Measurements from ENCODE around the gene ACSF3. TPM values are rescaled to one million over a fixed set of nuclear protein-coding genes. Genes with fewer than 3 reads are reported as not detected.

The ACSF3 gene
- total RNA-seq, 1 experiment from 2014 or later, result 10.8 TPM

DNA sequence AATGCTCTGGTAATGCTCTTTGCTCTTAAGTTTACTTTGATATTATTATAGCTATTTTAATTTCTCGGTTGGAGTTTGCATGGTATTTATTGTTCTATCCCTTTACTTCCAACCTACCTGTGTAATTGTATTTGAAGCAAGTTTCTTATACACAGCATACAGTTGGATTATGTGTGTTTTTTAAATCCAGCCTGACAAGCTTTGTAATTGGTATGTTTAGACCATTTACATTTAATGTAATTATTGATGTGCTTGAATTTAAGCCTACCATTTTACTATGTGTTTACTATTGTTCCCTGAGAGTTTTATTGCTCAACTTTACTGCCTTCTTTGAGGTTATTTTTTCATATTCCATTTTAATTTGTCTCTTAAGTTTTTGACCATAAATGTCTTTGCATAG, 35.7 kb downstream of the ACSF3 start:
- no peak for DNase-seq (ENCODE audit: low read depth)

- DNase-seq (ENCODE audit: low read depth), result no peak
Observed at GRCh38 chr16:89130448-89130847, 36.8 kb downstream of the ACSF3 start.

GRCh38 chr16:89131783-89132182, 38.1 kb downstream of the ACSF3 start:
- no peak for DNase-seq (ENCODE audit: low read depth)

GRCh38 chr16:89132194-89133005, 38.7 kb downstream of the ACSF3 start:
- no peak for DNase-seq (ENCODE audit: low read depth)

DNA sequence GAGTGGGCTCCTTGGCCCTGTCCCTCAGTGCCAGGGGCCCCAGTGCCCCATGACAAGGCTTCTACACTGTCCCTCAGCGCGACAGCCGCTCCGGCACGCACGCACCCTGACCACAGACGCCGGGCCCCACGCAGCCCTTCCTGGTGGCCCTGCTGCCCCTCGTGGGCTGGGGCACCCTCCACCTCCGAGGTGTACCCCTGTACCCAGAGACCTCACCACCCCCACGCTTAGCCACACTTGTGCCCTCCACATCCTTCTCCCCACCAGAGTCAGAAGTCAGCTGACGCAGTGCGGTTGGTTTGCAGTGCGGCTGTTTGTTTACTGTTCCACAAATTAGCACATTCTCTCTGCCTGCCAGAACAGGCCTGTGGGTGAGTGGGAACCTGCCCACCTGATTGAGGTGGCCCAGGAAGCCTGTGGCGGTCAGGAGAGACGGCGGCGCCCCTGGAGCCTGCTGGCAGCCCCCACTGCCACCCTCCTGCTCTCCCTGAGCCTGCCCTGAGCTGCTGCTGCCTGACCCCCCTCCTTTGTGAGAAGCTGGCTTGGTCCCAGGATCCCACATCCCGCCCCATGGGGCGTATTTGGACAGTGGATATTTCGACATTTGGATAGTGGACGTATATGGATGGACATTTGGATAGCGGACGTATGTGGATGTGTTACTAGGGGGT, 39.9 kb downstream of the ACSF3 start:
- no peak for DNase-seq (ENCODE audit: low read depth)

DNA sequence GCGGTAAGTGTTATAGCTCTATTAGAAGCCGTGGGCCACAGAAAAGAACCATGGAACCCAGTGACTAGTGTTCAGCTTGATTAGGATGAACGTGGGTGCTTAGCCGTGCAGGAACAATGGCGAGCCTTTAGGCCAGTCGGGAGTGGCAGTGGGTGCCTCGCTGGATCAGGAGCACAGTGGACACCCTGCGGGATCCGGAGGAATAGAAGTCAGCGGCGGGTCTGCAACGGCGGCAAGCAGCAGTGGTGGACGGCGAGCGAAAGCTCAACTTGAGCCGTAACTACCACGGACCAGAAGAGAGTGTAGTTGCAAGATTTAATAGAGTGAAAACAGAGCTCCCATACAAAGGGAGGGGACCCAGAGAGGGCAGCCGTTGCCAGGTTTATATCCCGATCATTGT, 40.6 kb downstream of the ACSF3 start:
- no peak for DNase-seq (ENCODE audit: low read depth)

GRCh38 chr16:89135166-89135565, 41.5 kb downstream of the ACSF3 start:
- DNase-seq (ENCODE audit: low read depth), result no peak

DNA sequence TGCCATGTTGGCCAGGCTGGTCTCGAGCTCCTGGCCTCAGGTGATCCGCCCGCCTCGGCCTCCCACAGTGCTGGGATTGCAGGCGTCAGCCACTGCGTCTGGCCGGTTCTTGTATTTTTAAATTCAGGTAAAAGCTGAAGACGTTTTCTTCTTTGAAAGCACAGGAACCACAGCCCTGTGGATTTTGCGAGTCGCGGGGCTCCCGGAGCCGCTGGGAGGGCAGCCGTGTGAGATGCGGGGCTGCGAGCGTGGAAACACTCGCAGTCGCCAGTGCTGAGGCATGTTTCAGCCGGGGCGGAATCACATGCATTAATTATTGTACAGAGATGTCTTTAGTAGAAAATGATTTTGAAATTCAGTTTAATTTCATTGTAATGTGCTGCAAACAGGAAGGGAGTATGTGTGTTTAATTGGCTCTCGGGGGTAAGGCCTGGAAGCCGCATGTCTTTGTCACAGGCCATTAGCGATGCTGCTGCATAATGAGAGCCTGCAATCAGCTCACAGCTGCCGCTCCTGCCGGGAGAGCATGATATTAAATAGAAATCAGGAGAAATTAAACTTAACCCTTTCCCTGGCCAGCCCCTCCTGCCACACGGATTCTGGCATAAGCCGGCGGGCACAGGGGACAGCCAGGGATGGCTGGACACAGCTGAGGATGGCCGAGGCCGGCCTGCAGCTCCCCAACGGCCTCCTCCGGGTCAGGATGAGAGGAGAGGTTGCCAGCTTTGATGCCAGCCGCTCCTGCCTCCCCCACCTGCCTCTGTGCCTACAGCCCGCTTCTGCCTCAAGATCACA, 42.5 kb downstream of the ACSF3 start:
- no peak for DNase-seq (ENCODE audit: low read depth)

DNA sequence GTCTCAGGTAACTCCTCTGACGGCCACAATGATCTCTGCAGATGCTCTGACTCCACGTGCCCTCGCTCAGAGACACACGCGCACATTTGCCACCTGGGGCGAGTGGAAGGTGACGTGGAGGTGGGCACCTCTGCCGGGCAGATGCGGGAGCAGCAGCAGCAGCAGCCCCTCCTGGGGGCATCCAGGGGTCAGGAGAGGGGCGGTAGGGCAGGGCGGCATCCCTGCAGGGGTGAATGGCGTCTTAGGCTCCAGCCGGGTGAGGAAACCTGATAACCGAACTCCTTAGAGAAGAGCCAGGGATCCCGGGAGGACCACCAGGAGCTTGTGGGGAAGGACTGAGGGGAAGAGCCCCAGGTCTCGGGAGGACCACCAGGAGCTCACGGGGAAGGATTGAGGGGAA, 43.3 kb downstream of the ACSF3 start:
- DNase-seq (ENCODE audit: low read depth), result no peak

GRCh38 chr16:89137666-89138512, 44.2 kb downstream of the ACSF3 start:
- no peak for DNase-seq (ENCODE audit: low read depth)

- no peak for DNase-seq (ENCODE audit: low read depth)
Observed at GRCh38 chr16:89138513-89138795, 44.8 kb downstream of the ACSF3 start.

DNA sequence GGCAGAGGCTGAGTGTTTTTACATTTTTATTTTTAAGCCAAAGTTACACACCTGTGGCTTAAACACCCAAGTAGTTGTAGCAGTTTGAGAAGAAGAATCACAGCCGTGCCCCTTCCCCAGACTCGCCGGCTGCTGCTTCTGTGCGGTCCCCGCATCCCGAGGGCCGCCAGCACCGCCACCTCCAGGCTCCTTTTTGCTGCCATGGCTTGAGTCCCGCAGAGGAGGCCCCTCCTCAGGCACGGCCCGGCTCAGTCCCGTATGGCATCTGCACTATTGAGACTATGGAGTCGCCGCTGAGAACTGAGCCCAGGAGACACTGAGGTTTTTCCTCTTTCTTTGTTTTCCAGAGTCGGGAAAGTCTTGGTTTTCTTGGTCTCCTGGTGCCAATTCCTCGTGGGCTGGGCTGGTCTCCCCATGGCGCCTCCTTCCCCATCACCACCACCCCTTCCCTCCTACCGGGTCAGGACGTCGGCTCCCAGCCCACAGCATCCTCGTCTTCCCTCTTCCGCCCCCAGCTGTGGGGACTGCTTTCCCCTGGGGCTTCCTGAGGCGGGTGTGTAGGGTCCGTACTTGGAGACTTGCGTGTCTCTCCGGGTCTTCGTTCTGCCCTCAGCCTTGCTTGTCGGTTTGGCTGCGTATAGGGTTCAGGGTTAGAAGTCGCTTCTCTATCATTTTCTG, 45.3 kb downstream of the ACSF3 start:
- DNase-seq (ENCODE audit: low read depth), result no peak

GRCh38 chr16:89139907-89140361, 46.3 kb downstream of the ACSF3 start:
- no peak for DNase-seq (ENCODE audit: low read depth)

DNA sequence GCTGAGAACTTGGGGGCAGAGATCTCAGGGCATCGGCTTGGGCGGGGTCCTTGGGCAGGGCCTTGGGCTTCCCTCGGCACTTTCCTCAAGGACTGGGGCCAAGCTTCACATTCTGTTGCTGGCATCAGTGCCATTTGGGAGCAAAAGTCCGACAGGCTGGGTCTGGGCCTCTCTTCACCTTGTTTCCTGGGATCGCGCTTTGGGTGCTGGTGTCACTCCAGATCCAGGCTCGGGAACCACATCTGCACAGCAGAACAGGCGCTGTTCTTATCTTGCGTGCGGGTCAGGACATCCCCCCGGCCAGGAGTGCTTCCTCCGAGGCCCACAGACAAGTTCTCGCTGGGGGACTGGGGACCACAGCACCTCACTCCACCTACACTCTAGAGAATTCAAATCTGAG, 46.7 kb downstream of the ACSF3 start:
- no peak for DNase-seq (ENCODE audit: low read depth)

DNA sequence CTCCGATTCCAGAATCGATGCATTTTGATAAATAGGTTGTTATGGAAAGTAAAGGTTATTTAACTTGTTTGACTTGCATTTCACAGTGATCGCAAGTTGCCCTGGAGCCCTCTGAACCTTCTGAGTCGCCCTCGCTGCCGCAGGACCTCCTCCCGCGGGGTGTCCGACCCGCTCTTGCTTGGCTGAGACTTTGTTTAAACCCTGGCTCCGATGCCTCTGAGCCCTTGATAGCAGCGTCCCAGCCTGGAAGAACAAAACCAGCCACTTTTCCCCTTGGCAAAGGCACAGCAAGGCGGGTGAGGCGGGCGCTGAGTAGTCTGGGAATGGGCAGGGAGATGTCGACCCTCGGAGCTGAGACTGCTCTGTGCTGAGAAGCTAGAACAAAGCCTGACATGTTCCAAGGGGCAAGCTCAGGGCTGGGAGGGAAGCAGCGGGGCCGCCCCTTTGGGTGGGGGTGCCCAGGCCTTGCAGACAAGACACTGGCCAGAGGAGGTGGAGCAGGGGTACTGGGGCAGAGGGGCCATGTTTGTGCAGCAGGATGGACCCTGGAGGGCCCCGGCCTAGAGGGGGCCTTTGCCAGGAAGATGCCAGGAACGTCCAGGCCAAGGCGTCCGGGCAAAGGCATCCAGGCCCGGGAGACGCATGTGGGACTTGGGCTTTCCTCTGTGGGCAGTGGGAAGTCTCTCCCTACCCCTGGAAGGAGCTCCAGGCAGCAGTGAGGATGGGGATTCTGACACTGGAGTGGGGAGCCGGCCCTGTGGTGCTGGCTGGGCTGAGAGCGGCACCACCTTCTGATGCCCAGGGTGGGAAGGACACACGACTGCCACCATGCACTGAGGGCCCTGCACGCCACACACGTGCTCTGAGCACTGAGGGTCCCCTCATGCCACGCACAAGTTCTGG, 47.6 kb downstream of the ACSF3 start:
- DNase-seq (ENCODE audit: low read depth), result no peak

GRCh38 chr16:89141884-89142267, 48.2 kb downstream of the ACSF3 start:
- no peak for DNase-seq (ENCODE audit: low read depth)

GRCh38 chr16:89142474-89143195, 49.0 kb downstream of the ACSF3 start:
- DNase-seq (ENCODE audit: low read depth), result peak; percentile 19

DNA sequence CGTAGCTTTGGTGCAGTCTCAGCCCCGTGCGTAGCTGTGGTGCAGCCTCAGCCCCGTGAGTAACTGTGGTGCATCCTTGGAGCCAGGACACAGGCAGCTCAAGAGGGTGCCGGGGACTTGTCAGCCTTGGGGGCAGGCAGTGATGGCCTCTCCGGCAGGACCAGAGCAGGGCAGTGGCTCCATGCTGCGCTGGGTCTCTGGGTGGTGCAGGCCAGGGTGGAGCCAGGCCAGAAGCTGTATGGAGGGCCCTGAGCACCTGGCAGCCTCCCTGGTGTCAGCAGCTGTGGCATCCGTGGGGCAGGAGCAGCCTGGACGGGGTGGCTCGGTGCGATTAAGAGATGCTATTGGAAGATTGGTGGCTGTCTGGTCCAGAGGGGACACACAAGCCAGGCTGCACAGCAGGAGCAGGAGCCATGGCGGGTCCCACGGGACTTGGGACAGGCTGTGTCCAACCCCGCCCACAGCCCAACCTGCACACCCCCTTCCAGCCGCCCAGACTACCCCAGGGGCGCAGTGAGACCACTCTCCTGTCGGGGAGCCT, 49.6 kb downstream of the ACSF3 start:
- no peak for DNase-seq (ENCODE audit: low read depth)

All from RPMI7951 (cell line).